ENCODE measurements around the gene ARHGAP11A. TPM values are rescaled to one million over a fixed set of nuclear protein-coding genes. Genes with fewer than 3 reads are reported as not detected.

The ARHGAP11A gene
- total RNA-seq, 1 experiment from 2014 or later: 102 TPM

DNA sequence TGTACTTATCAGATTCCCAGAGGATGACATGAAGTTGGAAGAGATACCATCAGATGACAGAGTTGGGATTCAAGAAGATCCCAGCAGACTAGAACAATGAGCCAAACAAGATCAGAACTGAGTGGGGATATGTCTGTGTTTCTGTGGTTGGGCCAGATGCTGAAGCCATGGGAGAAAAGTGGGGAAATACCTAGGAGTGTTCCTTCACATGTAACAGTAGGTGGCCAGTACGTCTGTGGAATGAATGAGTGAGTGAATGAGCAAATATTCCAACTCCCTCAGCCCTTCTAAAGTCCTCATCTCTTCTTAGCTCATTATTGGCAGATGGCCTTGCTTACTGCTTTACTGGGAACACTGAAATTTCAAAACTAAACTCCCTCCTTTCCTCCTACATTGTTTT lies 70.3 kb downstream of the ARHGAP11A start:
- Histone ChIP-seq H3K4me3 (replicated peaks in 1 of 2; ENCODE audit: low read depth in 1 of 2, low read length in 2 of 2) (no peak overlapping the region), H4K20me1 (ENCODE audit: insufficient read depth) (no peaks in the 10 kb centered on the region), H3K4me2 (ENCODE audit: low read length) (no peak overlapping the region), H3K9me2 (ENCODE audit: insufficient read depth) (no peaks in the 10 kb centered on the region), H3K27me3 (ENCODE audit: insufficient read depth, low read length) (no peaks in the 10 kb centered on the region), H2AFZ (ENCODE audit: low read depth, low read length, poor library complexity, severe bottlenecking) (no peak overlapping the region), H3K79me2 (ENCODE audit: insufficient read depth, low read length) (no peaks in the 10 kb centered on the region), H3K9me3 (ENCODE audit: control insufficient read depth in 1 of 2, insufficient read depth in 1 of 2, low read depth in 1 of 2, low read length in 2 of 2) (no peaks in the 10 kb centered on the region), H3K9ac (ENCODE audit: low read length) (no peak overlapping the region), H3K4me1 (ENCODE audit: control insufficient read depth in 1 of 2, insufficient read depth in 2 of 2, low read length in 2 of 2) (no peaks in the 10 kb centered on the region), H3K27ac (ENCODE audit: low read depth, low read length) (no peak overlapping the region), H3K36me3 (ENCODE audit: control insufficient read depth in 1 of 2, insufficient read depth in 2 of 2, low read length in 2 of 2) (no peaks in the 10 kb centered on the region)
- CTCF ChIA-PET: no interaction called here
- POLR2A ChIA-PET: no interaction called here
- intact Hi-C loops (cut with micrococcal nuclease): no loop called here
- no peak for DNase-seq (ENCODE audit: low read depth, low spot score)
- TF ChIP-seq FOSL1 (IDR thresholded peaks at IDR 0.05; ENCODE audit: low read depth) (no peak), CTCF (IDR thresholded peaks at IDR 0.05 in 2 of 3, conservative IDR thresholded peaks at IDR 0.05 in 1 of 3; ENCODE audit: borderline replicate concordance in 1 of 3, insufficient read depth in 1 of 3, low read depth in 2 of 3, low read length in 2 of 3) (no peak), JUND (IDR thresholded peaks at IDR 0.05) (no peak), EZH2 (IDR thresholded peaks at IDR 0.05) (no peak), CEBPB (IDR thresholded peaks at IDR 0.05; ENCODE audit: low read depth) (no peak), SRF (IDR thresholded peaks at IDR 0.05; ENCODE audit: low read depth) (no peak), ZNF274 (IDR thresholded peaks at IDR 0.05; ENCODE audit: low read depth, low read length) (no peak), TCF7L2 (IDR thresholded peaks at IDR 0.05; ENCODE audit: borderline replicate concordance, extremely low read depth, insufficient read depth, insufficient read length) (no peak), MAX (IDR thresholded peaks at IDR 0.05) (no peak), POLR2A (IDR thresholded peaks at IDR 0.05; ENCODE audit: borderline replicate concordance, extremely low read depth, insufficient read depth, insufficient read length) (no peak), POLR2AphosphoS5 (IDR thresholded peaks at IDR 0.05; ENCODE audit: low read depth, low read length) (no peak), EGR1 (IDR thresholded peaks at IDR 0.05; ENCODE audit: low read depth) (no peak), ZBTB33 (IDR thresholded peaks at IDR 0.05; ENCODE audit: extremely low read depth, insufficient replicate concordance, low read length) (no peak), EZH2phosphoT487 (IDR thresholded peaks at IDR 0.05; ENCODE audit: borderline replicate concordance) (no peak), ZFX (IDR thresholded peaks at IDR 0.05) (no peak), CBX3 (IDR thresholded peaks at IDR 0.05; ENCODE audit: low read depth) (no peak)
- TF ChIP-seq, protein P1, sequence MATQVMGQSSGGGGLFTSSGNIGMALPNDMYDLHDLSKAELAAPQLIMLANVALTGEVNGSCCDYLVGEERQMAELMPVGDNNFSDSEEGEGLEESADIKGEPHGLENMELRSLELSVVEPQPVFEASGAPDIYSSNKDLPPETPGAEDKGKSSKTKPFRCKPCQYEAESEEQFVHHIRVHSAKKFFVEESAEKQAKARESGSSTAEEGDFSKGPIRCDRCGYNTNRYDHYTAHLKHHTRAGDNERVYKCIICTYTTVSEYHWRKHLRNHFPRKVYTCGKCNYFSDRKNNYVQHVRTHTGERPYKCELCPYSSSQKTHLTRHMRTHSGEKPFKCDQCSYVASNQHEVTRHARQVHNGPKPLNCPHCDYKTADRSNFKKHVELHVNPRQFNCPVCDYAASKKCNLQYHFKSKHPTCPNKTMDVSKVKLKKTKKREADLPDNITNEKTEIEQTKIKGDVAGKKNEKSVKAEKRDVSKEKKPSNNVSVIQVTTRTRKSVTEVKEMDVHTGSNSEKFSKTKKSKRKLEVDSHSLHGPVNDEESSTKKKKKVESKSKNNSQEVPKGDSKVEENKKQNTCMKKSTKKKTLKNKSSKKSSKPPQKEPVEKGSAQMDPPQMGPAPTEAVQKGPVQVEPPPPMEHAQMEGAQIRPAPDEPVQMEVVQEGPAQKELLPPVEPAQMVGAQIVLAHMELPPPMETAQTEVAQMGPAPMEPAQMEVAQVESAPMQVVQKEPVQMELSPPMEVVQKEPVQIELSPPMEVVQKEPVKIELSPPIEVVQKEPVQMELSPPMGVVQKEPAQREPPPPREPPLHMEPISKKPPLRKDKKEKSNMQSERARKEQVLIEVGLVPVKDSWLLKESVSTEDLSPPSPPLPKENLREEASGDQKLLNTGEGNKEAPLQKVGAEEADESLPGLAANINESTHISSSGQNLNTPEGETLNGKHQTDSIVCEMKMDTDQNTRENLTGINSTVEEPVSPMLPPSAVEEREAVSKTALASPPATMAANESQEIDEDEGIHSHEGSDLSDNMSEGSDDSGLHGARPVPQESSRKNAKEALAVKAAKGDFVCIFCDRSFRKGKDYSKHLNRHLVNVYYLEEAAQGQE (IDR thresholded peaks at IDR 0.05; ENCODE audit: low read depth): no peak
- TF ChIP-seq, protein P2, sequence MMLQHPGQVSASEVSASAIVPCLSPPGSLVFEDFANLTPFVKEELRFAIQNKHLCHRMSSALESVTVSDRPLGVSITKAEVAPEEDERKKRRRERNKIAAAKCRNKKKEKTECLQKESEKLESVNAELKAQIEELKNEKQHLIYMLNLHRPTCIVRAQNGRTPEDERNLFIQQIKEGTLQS (IDR thresholded peaks at IDR 0.05): no peak
- no peak for ATAC-seq
- no TSS peak for BruUV-seq (replicated peaks)
- RAD21 ChIA-PET (ENCODE audit: low non-redundant PET in 1 of 2, low total read pairs in 2 of 2, uncharacterized antibody in 2 of 2, unreplicated experiment in 2 of 2): no interaction called here

All from HCT116 (cell line).